ENCODE measurements around the gene TMEM144. TPM values are rescaled to one million over a fixed set of nuclear protein-coding genes. Genes with fewer than 3 reads are reported as not detected.

Gene TMEM144
- total RNA-seq, 1 donor from 2014 or later, result 7.6 TPM

GRCh38 chr4:158236304-158237030 is 26.2 kb downstream of the TMEM144 start:
- Histone ChIP-seq H3K4me1 (ENCODE audit: insufficient read depth, low read length) (no peaks in the 10 kb centered on the region), H3K27me3 (ENCODE audit: insufficient read depth, low read length) (no peaks in the 10 kb centered on the region), H4K20me1 (ENCODE audit: insufficient read depth, low read length) (no peaks in the 10 kb centered on the region), H3K9me3 (ENCODE audit: insufficient read depth, low read depth, low read length) (no peaks in the 10 kb centered on the region), H2AFZ (ENCODE audit: low read depth, low read length) (no peak overlapping the region), H3K9ac (ENCODE audit: low read length) (no peak overlapping the region), H3K4me3 (ENCODE audit: insufficient read depth, low read depth, low read length) (no peak overlapping the region), H3K27ac (ENCODE audit: low read depth, low read length) (no peak overlapping the region), H3K79me2 (ENCODE audit: insufficient read depth, low read length) (no peaks in the 10 kb centered on the region), H3K4me2 (ENCODE audit: low read length) (no peak overlapping the region), H3K36me3 (ENCODE audit: insufficient read depth, low read length) (no peaks in the 10 kb centered on the region)
- DNase-seq (ENCODE audit: low read depth) (no peak), FAIRE-seq (no peak)
- H3K4me1 Mint-ChIP-seq (ENCODE audit: low read depth, unreplicated experiment), result no peaks in the 10 kb centered on the region
- no peaks in the 10 kb centered on the region for H3K36me3 Mint-ChIP-seq (ENCODE audit: low read depth, unreplicated experiment)
- no peaks in the 10 kb centered on the region for H3K27me3 Mint-ChIP-seq (ENCODE audit: low read depth, unreplicated experiment)
- H3K27ac Mint-ChIP-seq (ENCODE audit: unreplicated experiment), result no peak overlapping the region
- no peaks in the 10 kb centered on the region for H3K9me3 Mint-ChIP-seq (ENCODE audit: unreplicated experiment)
- TF ChIP-seq EZH2 (IDR thresholded peaks at IDR 0.05; ENCODE audit: insufficient read depth, low read length) (no peak), CTCF (IDR thresholded peaks at IDR 0.05; ENCODE audit: insufficient read depth, low read depth, low read length) (no peak)
- no peak overlapping the region for H3K4me3 Mint-ChIP-seq (ENCODE audit: unreplicated experiment)

GRCh38 chr4:158238575-158238974 is 28.3 kb downstream of the TMEM144 start:
- Histone ChIP-seq H2AFZ (ENCODE audit: low read depth, low read length) (no peak overlapping the region), H3K79me2 (ENCODE audit: insufficient read depth, low read length) (no peaks in the 10 kb centered on the region), H3K9me3 (ENCODE audit: insufficient read depth, low read depth, low read length) (no peaks in the 10 kb centered on the region), H3K4me2 (ENCODE audit: low read length) (no peak overlapping the region), H4K20me1 (ENCODE audit: insufficient read depth, low read length) (no peaks in the 10 kb centered on the region), H3K36me3 (ENCODE audit: insufficient read depth, low read length) (no peaks in the 10 kb centered on the region), H3K4me3 (ENCODE audit: insufficient read depth, low read depth, low read length) (no peak overlapping the region), H3K27me3 (ENCODE audit: insufficient read depth, low read length) (no peaks in the 10 kb centered on the region), H3K27ac (ENCODE audit: low read depth, low read length) (no peak overlapping the region), H3K4me1 (ENCODE audit: insufficient read depth, low read length) (no peaks in the 10 kb centered on the region), H3K9ac (ENCODE audit: low read length) (no peak overlapping the region)
- FAIRE-seq (no peak), DNase-seq (ENCODE audit: low read depth) (no peak)
- no peak for TF ChIP-seq CTCF (IDR thresholded peaks at IDR 0.05; ENCODE audit: insufficient read depth, low read depth, low read length)
- no peak for TF ChIP-seq EZH2 (IDR thresholded peaks at IDR 0.05; ENCODE audit: insufficient read depth, low read length)
- Mint-ChIP-seq H3K36me3 (ENCODE audit: low read depth, unreplicated experiment) (no peaks in the 10 kb centered on the region), H3K27me3 (ENCODE audit: low read depth, unreplicated experiment) (no peaks in the 10 kb centered on the region), H3K9me3 (ENCODE audit: unreplicated experiment) (no peaks in the 10 kb centered on the region), H3K27ac (ENCODE audit: unreplicated experiment) (no peak overlapping the region), H3K4me1 (ENCODE audit: low read depth, unreplicated experiment) (no peaks in the 10 kb centered on the region), H3K4me3 (ENCODE audit: unreplicated experiment) (no peak overlapping the region)

- H3K36me3 ChIP-seq (ENCODE audit: insufficient read depth, low read length), result no peaks in the 10 kb centered on the region
- Mint-ChIP-seq H3K27me3 (ENCODE audit: low read depth, unreplicated experiment) (no peaks in the 10 kb centered on the region), H3K9me3 (ENCODE audit: unreplicated experiment) (no peaks in the 10 kb centered on the region), H3K27ac (ENCODE audit: unreplicated experiment) (no peak overlapping the region), H3K4me3 (ENCODE audit: unreplicated experiment) (no peak overlapping the region), H3K36me3 (ENCODE audit: low read depth, unreplicated experiment) (no peaks in the 10 kb centered on the region), H3K4me1 (ENCODE audit: low read depth, unreplicated experiment) (no peaks in the 10 kb centered on the region)
- no peak for FAIRE-seq
- no peak overlapping the region for H3K4me3 ChIP-seq (ENCODE audit: insufficient read depth, low read depth, low read length)
- no peaks in the 10 kb centered on the region for H3K27me3 ChIP-seq (ENCODE audit: insufficient read depth, low read length)
- no peak overlapping the region for H3K9ac ChIP-seq (ENCODE audit: low read length)
- no peak overlapping the region for H3K27ac ChIP-seq (ENCODE audit: low read depth, low read length)
- no peak overlapping the region for H3K4me2 ChIP-seq (ENCODE audit: low read length)
- no peak for TF ChIP-seq EZH2 (IDR thresholded peaks at IDR 0.05; ENCODE audit: insufficient read depth, low read length)
- no peak for TF ChIP-seq CTCF (IDR thresholded peaks at IDR 0.05; ENCODE audit: insufficient read depth, low read depth, low read length)
- H2AFZ ChIP-seq (ENCODE audit: low read depth, low read length), result no peak overlapping the region
- DNase-seq (ENCODE audit: low read depth), result no peak
- H3K9me3 ChIP-seq (ENCODE audit: insufficient read depth, low read depth, low read length), result no peaks in the 10 kb centered on the region
- H4K20me1 ChIP-seq (ENCODE audit: insufficient read depth, low read length), result no peaks in the 10 kb centered on the region
- H3K79me2 ChIP-seq (ENCODE audit: insufficient read depth, low read length), result no peaks in the 10 kb centered on the region
- no peaks in the 10 kb centered on the region for H3K4me1 ChIP-seq (ENCODE audit: insufficient read depth, low read length)
Measured at GRCh38 chr4:158239196-158239595, 28.9 kb downstream of the TMEM144 start.
